ENCODE data around the gene RIN3.

Gene RIN3

DNA sequence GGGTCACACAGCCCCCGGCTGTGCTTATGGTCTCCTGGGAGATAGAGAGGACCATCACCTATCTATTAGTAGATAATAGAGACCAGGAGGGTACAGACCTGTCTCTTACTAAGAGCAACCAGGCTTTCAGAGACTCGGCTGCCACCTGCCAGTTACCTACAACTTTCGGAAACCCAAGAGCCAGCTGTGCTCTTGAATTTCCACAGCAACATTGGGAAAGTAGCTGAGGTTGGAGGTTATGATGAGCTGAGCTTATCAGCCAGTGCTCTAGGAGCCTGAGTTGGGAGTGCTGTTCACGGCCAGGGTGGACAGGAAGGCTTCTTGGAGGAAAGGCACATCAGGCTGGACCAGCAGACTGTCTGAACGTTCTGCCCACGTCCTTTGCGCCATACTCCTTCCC, 67.6 kb downstream of the RIN3 start:
- no peak for DNase-seq

DNA sequence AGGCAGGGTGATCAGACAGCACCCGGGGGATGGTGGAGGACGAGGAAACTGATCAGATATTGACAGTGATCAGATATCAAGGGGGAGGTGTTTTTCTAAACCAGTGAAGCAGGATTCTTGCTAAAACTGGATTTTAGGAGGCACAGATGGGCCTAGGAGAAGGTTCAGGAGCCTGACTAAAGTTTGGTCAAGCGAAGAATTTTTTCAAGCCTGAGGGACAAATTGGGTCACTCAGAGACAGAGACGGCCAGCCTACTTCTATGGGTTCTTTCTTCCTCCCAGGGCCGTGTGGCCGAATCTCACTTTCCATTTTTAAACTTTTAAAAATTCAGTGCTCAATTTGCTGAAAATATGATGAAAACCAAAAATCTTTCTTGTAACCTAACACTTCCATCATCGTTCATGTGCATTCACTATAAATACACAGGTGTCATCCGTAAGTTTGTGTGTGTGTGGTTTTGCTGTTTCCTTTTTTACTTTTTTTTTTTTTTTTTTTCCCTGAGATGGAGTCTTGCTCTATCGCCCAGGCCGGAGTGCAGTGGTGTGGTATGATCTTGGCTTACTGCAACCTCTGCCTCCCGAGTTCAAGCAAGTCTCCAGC, 68.5 kb downstream of the RIN3 start:
- DNase-seq = no peak

DNA sequence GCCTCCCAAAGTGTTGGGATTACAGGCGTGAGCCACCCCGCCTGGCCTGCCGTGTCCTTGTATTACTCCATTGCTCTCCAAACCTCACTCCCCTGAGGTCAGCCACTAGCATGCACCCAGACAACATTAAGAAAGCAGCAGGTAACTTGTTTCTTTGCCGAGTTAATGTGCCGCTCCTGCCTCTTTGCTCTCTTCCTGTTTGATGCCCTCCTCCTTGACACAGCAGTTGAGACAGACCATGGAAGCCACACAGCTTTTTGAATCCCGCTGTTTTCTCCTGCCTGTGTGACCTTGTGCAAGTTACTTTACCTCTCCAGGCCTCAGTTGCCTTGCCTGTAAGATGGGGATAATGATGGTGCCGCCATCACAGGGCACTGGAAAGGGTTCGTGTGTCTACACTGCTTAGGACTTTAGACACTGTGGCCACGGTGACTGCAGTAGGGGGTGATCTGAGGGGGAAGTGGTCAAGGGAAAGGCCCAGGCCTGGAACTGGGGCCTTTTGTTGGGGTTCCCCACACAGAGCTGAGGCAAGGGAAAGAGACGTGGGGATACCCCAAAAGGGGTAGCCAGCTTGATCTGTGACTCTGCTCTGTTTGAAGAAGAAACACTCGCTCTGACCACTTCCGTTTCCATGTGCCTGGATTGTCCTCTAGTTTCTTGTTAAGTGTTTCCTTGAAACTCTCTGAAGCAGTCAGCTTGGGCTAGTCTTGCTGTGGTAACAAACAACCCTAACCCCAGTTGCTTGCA, 69.3 kb downstream of the RIN3 start:
- DNase-seq = no peak

DNA sequence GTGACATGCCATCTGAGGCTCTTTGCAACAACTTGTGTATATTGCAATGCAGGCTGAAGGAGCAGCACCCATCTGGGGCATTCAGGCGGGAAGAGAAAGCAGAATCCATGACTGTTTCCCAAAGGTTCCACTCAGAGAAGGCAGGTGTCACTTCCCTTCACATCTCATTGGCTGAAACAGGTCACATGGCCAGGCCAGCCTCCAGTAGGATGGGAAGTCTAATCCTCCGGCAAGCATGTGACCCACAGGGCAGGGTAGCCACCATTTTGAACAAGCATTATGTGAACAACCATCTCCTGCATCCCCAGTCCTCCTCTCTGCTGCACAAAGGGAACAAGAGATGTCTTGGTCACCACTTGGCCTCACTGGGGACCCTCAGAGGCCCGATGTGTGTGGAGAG, 70.6 kb downstream of the RIN3 start:
- no peak for DNase-seq

DNA sequence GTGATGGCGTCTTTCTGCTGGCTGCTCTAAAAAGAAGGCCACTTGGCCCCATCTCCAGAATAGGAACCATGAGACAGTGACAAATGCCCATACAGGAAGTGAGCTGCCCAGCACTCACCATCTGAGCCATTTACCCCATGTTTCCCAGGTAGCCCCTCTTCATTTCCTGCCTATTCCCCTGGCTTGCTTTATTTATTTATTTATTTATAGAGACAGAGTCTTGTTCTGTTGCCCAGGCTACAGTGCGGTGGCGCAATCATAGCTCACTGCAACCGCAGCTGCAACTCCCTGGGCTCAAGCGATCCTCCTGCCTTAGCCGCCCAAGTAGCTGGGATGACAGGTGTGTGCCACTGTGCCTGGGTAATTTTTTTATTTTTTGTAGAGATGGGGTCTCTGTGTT, 71.2 kb downstream of the RIN3 start:
- DNase-seq = no peak

DNA sequence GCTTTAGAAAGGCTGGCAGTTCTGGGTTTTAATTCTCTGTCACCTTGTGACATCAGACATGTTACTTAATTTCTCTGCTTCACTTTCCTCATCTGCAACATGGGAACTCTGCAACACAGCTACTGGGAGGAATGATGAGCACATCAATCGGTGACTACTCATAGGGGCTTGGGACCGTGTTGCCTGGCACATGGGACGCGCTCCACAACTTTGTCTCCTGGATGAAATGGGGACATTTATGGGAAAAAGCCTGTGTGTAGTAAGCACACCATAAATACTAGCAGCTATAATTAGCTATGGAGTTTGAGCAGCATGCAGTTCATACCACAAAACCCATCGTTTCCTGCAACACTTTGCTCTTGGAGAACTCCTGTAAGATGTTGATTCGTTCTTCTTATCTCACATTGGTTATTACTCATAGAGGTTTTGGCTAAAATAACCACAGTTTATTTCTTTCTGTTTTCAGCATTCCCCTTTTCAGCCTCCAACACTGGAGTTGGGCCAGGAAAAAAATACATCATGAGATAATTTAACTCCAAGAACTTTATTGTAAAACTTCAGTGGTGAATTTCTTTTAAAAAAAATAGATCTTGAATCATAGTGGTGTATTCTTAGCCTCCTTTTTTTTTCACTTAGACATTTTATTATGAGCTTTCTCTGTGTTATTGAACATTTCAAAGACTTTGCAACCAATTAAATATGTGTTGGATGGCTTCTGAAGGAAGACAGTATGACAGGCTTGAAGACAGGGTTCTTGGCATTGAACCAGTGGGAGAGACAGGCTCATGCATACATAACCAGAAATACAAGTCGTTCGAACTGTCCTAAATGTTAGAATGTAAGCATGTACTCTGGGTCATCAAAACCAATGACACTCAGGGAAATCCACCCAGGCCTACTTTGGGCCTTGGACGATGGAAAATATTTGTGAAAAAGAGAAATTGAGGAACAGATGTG, 72.7 kb downstream of the RIN3 start:
- DNase-seq = no peak

DNA sequence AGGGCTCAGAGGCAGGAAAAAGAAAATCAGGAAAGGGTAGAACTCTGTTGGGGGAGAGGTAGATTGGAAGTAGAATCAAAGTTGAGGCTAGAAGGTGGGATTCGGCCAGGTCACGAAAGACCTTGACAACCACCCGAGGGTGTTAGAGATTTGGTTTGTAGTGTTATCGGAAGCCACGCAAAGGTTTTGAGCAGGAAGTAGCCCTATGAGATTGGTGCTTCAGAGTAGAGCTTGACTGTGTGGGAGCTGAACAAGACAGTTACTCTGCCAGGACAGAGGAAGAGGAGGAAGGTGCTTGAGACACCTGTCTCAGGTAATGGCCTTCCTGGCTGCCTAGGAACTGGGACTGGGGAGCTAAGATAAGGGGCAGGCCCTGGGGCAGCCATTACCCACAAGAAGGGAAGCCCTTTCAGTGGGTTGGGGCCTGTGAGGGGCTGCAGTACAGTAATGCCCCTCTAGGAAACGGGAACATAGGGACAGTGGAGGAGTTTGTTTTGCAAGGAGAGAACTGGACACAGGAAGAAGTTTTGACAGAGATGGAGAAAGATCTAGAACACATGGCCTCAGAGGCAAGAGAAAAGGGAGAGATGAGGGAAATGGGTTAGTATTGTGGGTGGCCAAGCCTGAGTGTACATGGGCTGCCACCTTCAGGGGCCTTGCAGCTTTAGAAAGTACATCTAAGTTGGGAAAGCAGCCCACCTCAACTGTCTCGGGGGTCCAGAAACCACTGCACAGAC, 73.5 kb downstream of the RIN3 start:
- DNase-seq = no peak

DNA sequence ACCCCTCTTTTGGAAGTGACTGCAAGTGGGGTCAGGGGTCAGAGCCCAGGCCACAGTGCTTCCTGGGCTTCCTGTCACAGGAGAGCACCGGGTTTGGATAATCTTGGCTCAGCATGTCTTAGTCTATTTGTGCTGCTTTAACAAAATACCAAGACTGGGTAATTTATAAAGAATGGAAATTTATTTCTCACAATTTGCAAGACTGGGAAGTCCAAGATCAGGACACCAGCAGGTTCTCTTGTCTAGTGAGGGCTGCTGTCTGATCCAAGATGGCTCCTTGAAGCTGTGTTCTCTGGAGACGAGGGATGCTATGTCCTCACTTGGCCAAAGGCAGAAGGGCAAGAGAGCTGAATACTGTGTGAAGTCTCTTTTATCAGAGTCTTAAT, 74.1 kb downstream of the RIN3 start:
- DNase-seq = no peak

DNA sequence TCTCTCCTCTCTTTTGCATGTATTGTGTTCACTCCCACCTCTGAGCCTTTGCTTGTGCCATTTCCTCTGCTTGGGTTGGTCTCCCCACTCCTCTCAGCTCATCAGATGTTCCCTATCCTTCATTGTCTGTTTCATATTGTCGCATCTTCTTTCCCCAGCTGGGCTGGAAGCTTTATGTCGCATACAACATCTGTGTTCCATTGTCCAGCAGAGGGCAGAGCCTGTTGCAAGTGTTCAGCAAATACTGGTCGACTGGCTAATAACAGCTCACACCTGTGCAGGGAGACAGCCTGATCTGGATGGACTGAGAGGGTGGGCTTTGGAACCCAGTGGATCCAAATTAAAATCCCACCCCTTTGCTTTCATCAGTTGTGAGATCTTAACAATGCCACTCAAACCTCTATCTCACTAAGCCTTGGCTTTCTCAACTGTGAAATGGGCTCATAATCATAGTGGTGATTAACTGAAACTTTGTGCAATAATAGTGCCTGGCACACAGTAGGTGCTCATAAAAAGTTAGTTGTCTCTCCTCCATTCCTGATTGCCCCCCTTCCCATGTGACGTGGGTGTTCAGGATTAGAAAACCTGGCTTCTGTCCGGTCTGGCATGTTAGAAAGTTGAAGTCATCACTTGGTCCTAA, 75.8 kb downstream of the RIN3 start:
- no peak for DNase-seq

DNA sequence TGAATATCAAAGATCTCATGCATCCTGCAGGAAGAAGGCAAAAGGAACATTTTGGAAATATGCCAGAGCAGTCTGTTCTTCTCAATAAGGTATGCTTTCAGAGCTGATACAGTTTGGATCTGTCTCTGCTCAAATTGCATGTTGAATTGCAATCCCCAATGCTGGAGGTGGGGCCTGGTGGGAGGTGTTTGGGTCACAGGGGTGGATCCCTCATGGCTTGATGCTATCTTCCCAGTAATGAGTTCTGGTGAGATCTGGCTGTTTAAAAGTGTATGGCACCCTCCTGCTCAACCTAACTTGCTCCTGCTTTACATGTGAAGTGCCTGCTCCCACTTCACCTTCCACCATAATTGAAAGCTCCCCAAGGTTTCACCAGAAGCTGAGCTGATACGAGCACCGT, 76.6 kb downstream of the RIN3 start:
- DNase-seq = no peak

DNA sequence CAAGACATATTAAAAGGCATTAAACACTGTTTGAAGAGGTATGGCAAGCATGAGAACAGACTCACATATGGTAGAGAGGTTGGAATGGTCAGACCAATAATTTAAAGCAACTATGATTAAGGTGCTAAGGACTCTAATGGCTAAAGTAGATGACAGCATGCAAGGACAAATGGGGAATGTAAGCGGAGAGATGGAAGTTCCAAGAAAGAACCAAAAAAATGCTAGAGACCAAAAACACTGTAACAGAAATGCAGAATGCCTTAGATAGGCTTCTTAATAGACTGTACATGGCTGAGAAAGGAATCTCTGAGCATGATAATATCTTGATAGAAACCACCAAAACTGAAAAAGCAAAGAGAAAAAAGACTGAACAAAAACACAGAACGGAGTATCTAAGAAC, 77.4 kb downstream of the RIN3 start:
- DNase-seq = no peak

DNA sequence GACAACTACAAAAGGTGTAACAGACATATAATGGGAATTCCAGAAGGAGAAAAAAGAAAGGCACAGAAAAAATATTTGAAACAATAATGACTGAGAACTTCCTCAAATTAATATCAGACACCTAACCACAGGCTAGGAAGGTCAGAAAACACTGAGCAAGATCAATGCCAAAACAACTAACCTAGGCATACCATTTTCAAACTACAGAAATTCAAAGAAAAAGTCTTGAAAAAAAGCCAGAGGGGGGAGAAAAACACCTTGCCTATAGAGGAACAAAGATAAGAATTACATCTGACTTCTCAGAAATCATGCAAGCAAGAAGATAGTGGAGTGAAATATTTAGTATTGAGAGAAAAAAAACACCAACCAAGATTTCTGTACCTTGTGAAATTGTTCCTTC, 77.8 kb downstream of the RIN3 start:
- no peak for DNase-seq

DNA sequence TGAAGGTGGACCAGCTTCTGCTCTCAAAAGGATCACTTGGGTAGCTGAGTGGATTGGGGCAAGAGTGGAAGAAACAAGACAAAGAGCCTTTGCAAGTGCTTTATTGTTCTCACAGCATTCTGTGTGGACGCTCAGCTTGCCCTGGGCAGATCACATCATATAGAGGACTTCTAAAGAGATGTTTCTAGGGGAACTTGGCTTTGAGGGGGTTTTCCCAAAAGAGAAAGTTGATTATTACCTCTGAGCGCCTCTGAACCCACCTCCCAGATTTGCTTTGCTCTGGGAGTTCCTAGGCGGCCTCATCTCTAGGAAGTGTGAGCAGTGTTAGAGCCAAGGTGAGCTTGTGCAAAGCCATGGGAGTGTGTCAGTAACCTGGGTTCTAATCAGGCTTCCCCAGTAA, 81.7 kb downstream of the RIN3 start:
- DNase-seq = no peak

DNA sequence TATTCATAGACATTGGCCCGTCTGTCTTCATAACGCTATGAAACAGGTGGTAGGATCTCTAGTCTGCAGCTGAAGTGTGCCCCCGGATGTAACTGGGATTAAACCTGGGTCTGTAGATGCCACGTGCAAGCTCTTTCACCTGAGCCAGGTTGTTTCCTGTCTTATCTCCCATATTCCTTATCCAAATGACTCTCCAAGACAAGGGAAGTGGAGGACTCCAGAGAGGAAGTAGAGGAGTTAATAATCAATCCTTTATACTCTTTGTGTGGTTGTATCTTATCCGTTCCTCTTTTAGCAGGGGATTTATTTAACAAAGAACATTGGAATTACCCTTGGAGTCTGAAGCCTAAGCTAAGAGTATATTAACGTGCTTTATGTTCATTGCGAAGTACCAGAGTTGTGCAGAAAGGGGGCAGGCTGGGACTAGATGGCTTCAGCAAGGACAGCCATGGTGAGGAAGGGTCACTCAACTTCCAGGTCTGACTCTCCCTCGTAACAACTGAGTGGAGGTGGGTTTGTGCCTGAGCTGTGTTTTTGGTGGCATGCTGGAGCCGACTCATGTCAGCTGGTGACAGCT, 82.8 kb downstream of the RIN3 start:
- DNase-seq = no peak

DNA sequence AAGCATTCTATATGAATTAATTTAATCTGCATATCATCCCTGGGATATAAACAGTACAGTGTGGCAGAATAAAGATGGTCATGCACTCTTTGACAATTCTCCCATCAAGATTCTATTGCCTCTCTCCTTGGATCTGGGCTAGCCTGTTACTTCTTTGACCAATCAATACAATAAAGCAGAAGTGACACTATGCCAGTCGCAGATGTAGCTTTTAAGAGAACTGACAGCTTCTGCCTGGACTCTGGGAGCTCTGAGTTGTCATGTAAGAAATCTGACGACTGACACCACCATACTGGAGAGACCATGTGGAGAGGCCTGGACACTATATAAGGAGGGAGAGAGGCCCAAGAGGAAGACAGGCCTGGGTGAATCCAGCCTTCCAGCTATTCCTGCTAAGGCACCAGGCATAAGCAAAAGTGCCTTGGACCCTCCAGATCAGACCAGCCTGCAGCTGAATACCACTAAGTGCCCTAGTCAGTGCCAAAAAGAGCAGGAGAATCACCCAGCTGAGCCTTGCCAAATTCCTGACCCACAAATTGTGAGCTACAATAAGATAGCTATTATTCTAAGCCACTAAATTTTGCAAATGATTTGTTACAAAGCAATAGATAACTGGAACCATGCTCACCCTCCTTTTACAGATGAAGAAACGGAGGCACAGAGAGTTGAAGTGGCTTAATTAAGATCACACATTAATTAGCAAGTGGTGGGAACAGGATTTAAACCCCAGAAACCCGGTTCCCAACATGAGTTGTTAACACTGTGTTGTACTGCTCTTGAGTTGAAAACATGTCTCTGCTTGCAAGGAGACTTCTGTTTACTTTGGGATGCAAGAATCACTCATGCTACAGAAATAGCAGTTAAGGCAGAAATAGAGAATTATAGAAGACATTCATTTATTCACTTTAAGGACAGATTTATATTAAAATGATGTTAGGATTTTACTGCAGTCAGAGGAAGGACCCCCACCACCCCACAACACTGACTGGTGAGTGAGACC, 84.6 kb downstream of the RIN3 start:
- DNase-seq = no peak

DNA sequence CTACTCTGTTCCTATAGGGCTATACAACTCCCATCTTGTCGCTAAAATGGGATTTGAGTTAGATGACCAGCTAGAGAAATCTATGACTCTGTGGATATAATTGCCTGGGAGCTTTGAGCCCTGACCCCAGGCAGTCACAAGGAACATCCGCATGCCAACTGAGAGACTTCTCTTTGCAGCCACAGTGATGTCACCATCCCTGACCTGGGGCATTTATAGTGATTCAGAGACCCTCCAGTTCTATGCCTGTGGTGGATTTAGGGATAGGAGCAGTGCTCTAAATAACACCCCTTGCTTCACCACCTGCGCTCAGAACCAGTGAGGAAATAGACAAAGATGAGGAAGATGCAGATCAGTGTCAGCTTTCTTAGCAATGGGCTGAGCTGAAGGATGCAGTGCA, 86.2 kb downstream of the RIN3 start:
- no peak for DNase-seq

DNA sequence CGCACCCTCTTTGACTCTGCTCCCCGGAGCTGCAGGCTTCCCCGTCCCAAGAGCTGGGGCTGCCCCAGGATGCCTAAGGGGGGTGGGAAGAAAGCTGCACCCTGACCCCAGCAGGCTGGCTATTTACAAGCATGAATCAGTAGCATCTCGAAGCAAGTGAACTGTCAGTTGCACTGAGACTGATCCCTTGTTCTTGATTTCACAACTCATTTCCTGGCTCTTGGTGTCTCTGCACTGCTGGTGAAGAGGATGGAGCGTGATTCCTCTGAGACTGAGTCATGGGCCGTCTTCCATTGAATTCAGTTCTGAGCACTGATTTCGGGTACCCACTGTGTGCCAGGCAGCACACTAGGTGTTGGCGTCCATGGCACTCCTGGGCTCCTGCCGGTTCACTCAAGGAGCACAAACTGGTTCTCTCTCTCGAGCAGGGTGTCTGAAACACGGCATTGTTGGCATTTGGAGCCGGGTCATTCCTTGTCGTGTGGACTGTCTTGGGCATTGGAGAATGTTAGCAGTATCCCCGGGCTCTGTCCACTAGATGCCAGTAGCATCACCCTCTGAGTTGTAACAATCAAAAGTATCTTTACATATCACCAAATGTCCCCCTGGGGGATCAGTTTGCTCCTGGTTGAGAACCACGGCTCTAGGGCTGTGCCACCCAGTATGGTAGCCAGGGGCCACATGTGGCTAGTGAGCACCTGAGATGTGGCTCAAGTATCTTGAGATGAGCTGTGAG, 86.9 kb downstream of the RIN3 start:
- no peak for DNase-seq

DNA sequence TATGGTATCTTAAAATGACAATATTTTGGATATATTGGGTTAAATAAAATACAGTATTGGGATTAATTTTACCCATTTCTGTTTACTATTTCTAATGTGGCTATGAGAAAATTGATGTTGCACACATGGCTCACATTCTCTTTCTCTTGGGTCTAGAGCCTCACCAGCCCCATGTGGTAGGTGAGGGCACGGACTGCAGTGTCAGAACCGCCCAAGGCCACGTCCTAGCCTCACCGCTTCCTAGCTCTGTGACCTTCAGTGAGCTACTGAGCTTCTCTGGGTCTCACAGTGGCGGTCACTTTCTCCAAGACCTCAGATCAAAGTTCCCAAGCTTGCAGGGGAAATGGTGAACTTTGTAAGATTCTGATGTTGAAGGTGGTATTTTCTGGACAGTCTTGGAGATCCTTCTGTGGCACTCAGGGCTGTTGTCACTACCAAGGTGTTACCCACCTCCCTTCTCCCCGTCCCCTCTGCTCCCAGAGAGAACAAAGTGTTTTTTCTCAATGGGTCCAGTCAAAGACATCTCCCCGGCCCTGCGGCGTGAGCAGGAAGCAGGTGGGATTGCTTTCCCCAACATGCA, 87.6 kb downstream of the RIN3 start:
- no peak for DNase-seq

DNA sequence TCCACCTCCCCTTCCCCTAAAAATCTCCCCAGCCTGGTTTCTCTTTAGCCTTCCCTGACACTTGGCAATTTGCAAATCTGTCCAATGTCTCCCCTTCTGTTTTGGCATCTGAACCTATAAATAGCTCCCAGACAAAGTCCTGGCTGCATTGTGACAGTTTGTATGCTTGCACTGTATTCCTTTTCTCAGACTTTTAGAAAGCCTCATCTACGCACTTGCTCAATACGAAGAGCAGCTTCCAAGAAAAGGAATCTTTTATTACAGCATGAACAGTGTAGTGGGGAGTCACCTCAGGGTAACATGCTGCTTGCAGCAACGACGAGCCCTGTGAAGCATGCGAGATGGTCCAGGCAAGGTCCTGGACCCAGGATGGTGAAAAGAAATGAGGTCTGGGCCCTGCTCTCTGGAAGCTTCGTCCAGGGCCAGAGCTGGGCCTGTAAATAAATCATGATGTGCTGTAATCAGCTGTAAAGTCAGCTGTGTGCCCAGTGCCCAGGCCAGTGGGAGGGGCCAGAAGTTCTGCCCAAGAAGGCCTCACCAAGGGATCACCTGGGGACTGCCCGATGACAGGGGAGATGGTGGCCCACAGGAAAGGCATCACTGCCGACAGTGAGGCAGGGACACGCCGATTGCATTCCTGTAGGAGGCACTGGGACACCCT, 88.3 kb downstream of the RIN3 start:
- no peak for DNase-seq

Measured in NCI-H524 treated with DMSO at 0.1 percent for 48 hours (cell line).